Loucy (cell line): ENCODE results near the gene SDF2L1.

Experiments
- CTCF ChIP-seq: fragments of 200-600 bp; sonication (generic); conservative IDR thresholded peaks from 2 replicates; pipeline ENCODE4 v1.5.1; 2014; ENCODE audit warnings: mild to moderate bottlenecking, antibody characterized with exemption, low read length
- EZH2phosphoT487 ChIP-seq: fragments of 200-600 bp; IDR thresholded peaks from 2 replicates; pipeline ENCODE4 v1.6.1; 2018; ENCODE audit warnings: antibody characterized with exemption, mild to moderate bottlenecking, moderate library complexity, borderline replicate concordance

- no peak for TF ChIP-seq CTCF
- TF ChIP-seq EZH2phosphoT487 = no peak
Measured at GRCh38 chr22:21650823-21651520, 8.9 kb downstream of the SDF2L1 start.
